LHCN-M2 (cell line): Measurements from ENCODE around the gene YWHAH. TPM values are rescaled to one million over a fixed set of nuclear protein-coding genes. Genes with fewer than 3 reads are reported as not detected.
"Not testable (repeated sequence)": the region's sequence is repeated elsewhere in the genome, so short reads cannot be mapped to it uniquely, and the experiment has no call there.

ENCODE experiments used
- DNase-seq: peaks from one replicate; pipeline ENCODE4 v3.0.0-alpha.2; 2012; ENCODE audit warnings: low read depth
- total RNA-seq: library from RNA; depleted of rRNA; stranded (reverse); fragments of >200 nt; gene quantifications from 2 replicates; pipeline ENCODE4 v1.2.3, GENCODE V29; 2014; rRNA removed

The YWHAH gene
- total RNA-seq, 1 experiment from 2014 or later, result 154 TPM

DNA sequence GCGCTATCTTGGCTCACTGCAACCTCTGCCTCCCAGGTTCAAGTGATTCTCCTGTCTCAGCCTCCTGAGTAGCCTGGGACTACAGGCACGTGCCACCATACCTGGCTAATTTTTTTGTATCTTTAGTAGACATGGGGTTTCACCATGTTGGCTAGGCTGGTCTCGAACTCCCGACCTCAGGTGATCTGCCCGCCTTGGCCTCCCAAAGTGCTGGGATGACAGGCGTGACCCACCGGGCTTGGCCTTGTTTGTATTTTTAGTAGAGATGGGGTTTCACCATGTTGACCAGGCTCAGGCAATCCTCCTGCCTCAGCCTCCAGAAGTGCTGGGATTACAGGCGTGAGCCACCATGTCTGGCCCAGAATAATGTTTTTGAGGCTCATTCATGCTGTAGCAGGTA lies 37.6 kb downstream of the YWHAH start:
- DNase-seq, result not testable (repeated sequence)

DNA sequence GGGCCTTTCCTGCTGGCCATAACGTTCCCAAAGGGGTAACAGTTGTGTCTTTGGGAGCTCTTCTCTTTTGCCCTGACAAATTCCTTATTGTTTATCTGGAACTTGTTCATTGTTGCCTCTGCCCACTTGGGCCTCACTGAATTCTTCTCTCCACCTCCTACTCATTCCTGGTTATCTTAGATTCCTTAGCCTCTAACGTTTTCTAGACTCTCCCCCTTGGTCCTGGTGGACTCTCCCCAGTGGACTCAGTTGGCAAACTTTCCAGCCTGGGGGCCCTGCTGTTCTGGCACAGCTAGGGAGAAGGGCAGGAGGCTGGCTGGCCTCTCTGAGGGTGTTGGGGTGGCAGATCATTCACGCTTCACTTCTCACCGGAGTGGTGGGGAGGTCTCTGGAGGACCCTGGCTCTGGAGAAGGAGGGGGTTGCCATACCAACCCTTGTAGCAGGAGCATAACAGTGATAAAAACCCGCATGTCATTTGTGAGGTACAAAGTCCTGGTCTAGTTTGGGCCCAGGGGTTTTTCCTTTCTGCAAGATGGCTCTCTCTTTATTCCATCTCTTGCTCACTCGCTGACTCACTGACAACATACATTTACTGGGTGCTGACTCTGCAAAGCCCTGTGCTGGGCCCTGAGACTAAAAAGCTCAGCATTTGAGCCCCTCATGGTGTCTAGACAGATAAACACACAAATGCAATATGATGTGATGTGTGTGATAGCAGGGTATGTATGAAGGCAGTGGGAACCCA lies 39.7 kb downstream of the YWHAH start:
- no peak for DNase-seq

DNA sequence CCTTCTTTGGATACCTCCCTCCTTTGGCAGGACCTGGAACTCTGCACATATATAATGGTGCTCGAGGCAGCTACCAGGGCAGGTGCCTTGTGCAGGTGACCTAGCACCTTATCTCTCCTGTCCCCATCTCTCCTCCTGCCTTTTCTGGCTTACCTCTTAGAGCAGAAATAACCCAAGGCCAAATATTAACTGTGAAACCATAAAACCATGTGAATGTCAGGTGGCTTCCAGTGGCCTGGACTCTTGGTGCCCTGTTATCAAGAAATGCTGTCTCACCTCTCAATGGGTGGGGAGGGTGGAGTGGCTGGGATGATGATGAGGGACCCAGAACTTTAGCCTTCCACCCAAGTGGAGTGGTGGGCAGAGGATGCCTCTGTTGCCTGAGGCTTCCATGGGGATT lies 42.9 kb downstream of the YWHAH start:
- no peak for DNase-seq

DNA sequence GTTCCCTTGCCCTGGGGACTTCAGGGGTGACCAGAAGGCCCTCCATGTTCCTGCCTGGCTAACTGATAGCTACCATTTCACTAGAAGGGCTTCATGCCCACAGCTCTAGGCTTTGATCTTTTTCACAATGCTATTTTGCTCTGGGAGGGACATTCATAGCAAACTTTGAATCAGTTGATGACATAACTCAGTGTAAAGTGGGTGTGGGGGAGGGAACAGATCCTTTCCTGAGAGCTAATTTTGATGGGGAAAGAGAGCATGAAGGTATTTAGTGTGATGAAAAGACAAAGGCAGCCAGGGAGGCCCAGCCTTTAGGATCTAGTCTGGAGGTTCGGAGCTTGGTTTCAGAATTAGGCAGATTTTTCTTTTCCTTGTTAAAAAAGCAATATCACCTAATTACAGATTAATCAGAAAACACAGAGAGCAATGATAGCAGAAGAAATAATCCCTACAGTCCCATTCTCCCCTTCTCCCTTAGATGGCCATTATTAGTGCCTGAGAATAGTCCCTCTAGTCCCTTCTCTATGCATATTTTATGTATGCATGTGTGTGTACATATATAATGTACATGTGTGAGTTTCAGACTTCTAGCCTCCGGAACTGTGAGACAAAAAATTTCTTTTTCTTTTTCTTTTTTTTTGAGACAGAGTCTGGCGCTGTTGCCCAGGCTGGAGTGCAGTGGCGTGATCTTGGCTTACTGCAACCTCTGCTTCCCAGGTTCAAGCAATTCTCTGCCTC lies 46.9 kb downstream of the YWHAH start:
- no peak for DNase-seq

DNA sequence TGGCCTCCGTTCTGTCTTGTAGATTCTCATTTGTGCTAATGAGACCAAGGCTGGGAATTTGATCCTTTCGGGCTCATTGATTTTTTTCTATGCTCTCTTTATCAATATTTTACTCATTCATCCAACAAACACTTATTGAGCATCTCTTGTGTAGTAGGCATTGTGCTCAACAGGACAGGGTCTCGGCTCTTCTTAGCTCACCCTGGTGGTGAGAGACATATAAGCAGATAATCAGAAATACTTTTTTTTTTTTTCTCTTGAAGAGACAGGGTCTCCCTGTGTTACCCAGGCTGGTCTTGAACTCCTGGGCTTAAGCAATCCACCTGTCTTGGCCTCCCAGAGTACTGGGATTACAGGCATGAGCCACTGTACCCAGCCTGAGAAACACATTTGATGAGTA lies 50.7 kb downstream of the YWHAH start:
- no peak for DNase-seq

DNA sequence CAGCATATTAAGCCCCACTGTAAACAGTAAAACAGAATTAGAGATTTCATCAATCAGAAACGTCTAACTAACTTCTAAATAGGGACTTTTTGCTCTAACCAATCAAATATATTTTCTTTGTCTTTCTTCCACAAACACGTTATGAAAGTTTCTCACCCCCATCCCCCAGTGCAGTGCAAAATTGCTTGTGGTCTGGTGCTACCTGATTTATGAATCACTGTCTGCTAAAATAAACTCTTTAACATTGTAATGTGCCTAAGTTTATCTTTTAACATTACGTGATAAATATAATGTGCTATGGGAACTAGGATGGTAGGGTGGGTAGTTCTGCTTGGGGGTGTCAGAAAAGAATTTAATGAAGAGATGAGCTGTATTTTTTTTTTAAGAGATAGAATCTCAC lies 51.5 kb downstream of the YWHAH start:
- no peak for DNase-seq

DNA sequence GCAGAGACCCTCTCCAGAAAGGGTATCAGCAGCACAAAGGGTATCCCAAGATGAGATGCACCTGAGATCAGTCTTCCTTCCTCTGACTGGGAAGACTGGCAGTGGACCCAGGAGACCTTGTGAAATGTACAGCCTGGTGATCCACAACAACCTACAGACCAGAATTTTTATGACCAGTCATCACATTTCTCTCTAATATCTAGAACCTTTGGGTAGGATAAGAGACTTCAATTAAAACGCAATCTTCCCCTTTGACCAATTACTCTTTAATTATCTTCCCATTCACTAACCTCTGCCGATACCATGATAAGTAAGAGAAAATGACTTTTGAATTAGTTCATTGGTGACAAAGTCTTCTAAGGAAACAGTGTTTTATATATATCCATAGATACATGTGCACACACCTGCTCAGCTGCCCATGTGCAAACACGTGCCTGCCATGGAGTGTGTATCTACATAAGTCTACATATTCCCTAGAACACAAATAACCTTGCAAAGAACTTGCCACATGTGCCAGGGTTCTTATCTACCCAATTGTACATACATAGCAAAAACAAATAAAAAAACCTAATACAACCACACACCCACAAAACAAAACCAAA lies 54.5 kb downstream of the YWHAH start:
- DNase-seq, result no peak

DNA sequence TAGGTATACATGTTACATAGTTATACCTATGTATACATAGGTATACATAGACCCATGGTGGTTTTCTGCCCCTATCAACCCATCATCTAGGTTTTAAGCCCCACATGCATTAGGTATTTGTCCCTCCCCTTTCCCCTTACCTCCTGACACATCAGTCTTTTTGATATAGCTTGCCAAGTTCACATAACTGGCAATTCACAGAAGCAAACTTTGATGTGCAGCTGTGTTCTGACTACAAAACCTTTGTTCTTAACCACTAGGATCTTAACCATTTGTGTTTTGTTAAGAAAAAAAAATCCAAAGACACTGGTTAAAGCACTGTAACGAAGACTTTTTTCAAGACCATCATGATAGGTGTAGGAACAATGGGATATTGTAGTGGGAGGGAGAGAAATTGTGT lies 55.8 kb downstream of the YWHAH start:
- DNase-seq, result no peak

DNA sequence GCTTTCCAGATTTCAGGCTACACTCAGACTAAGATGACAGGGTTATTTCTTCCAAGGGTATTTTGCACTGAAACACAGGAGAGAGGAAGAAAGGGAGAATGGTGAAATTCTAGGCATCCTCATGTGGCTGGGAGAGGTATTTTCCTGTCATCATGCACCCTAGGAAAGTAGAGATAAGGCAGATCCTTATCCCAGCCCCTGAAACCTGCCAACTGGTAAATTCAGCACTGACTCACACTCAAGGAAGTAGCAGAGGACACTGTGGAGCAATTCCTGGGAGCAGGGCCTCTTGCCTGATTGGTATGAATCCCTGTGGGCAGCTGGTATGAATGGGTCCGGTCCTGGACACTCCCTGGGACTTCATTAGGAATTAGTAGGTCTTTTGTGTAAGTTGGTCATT lies 61.1 kb downstream of the YWHAH start:
- DNase-seq, result peak; percentile 13

Other genes with a start within 250 kb of the YWHAH start
- gene PRR14L, start 194.4 kb upstream of the YWHAH start, total RNA-seq, result 9.6 and 12.8 TPM in 2 replicates
- 6.5 and 13.8 TPM in 2 replicates for gene DEPDC5, start 190.5 kb upstream of the YWHAH start, total RNA-seq
- gene SLC5A1, start 98.7 kb downstream of the YWHAH start, total RNA-seq, result not detected in 2 replicates
- gene C22orf42, start 214.8 kb downstream of the YWHAH start, total RNA-seq, result not detected in 2 replicates